Testis (tissue), 2 donors: ENCODE measurements around the gene BCL11A.

Source experiments
- CTCF ChIP-seq, 3 experiments: fragments of 450-650 bp in 2 of 3; fragments of 200-600 bp in 1 of 3; sonication (generic) in 1 of 3; IDR thresholded peaks; one replicate each; pipeline ENCODE4 v1.5.1; 2016 to 2019; ENCODE audit warnings: antibody characterized with exemption in 3 of 3, mild to moderate bottlenecking in 2 of 3, moderate library complexity in 1 of 3
- POLR2A ChIP-seq: fragments of 450-650 bp; IDR thresholded peaks from one replicate; pipeline ENCODE4 v1.6.1; 2017; ENCODE audit warnings: antibody characterized with exemption, mild to moderate bottlenecking, moderate library complexity

- TF ChIP-seq CTCF (IDR thresholded peaks at IDR 0.05), result no peak
- no peak for TF ChIP-seq POLR2A
Observed at GRCh38 chr2:60410456-60411146, 142.9 kb downstream of the BCL11A start.
